ENCODE measurements around the gene FRMPD4. TPM values are rescaled to one million over a fixed set of nuclear protein-coding genes. Genes with fewer than 3 reads are reported as not detected.

FRMPD4 gene
- polyA plus RNA-seq, 1 donor: 0.19 TPM

GRCh38 chrX:12292996-12293765, 154.9 kb downstream of the FRMPD4 start:
- H3K27me3 ChIP-seq (ENCODE audit: control insufficient read depth, insufficient read depth, low read length): no peaks in the 10 kb centered on the region
- WGBS (ENCODE audit: insufficient coverage, low lambda C conversion rate): 100% methylated on average over 3 of the region's 7 CpGs
- H3K4me3 ChIP-seq (ENCODE audit: low read length): no peak overlapping the region
- no peak for DNase-seq
- H3K4me1 ChIP-seq (ENCODE audit: control insufficient read depth, insufficient read depth, low read length): no peaks in the 10 kb centered on the region
- no peak overlapping the region for H3K27ac ChIP-seq (ENCODE audit: low read length)
- no peaks in the 10 kb centered on the region for H3K36me3 ChIP-seq (ENCODE audit: control insufficient read depth, insufficient read depth, low read length)
- no peaks in the 10 kb centered on the region for H3K9me3 ChIP-seq (ENCODE audit: control insufficient read depth, low read depth, low read length)

GRCh38 chrX:12297353-12297752, 159.1 kb downstream of the FRMPD4 start:
- DNase-seq: no peak
- Histone ChIP-seq H3K4me1 (ENCODE audit: control insufficient read depth, insufficient read depth, low read length) (no peaks in the 10 kb centered on the region), H3K36me3 (ENCODE audit: control insufficient read depth, insufficient read depth, low read length) (no peaks in the 10 kb centered on the region), H3K9me3 (ENCODE audit: control insufficient read depth, low read depth, low read length) (no peaks in the 10 kb centered on the region), H3K4me3 (ENCODE audit: low read length) (no peak overlapping the region), H3K27me3 (ENCODE audit: control insufficient read depth, insufficient read depth, low read length) (no peaks in the 10 kb centered on the region), H3K27ac (ENCODE audit: low read length) (no peak overlapping the region)
- 67% methylated on average over 1 of the region's 4 CpGs for WGBS (ENCODE audit: insufficient coverage, low lambda C conversion rate)

GRCh38 chrX:12301288-12301687, 163.0 kb downstream of the FRMPD4 start:
- DNase-seq: no peak
- WGBS (ENCODE audit: insufficient coverage, low lambda C conversion rate): 100% methylated on average over 2 of the region's 3 CpGs
- H3K36me3 ChIP-seq (ENCODE audit: control insufficient read depth, insufficient read depth, low read length): no peaks in the 10 kb centered on the region
- H3K27ac ChIP-seq (ENCODE audit: low read length): no peak overlapping the region
- H3K27me3 ChIP-seq (ENCODE audit: control insufficient read depth, insufficient read depth, low read length): no peaks in the 10 kb centered on the region
- H3K9me3 ChIP-seq (ENCODE audit: control insufficient read depth, low read depth, low read length): no peaks in the 10 kb centered on the region
- H3K4me3 ChIP-seq (ENCODE audit: low read length): no peak overlapping the region
- H3K4me1 ChIP-seq (ENCODE audit: control insufficient read depth, insufficient read depth, low read length): no peaks in the 10 kb centered on the region

- H3K4me3 ChIP-seq (ENCODE audit: low read length): no peak overlapping the region
- no peaks in the 10 kb centered on the region for H3K4me1 ChIP-seq (ENCODE audit: control insufficient read depth, insufficient read depth, low read length)
- no peaks in the 10 kb centered on the region for H3K27me3 ChIP-seq (ENCODE audit: control insufficient read depth, insufficient read depth, low read length)
- no peak overlapping the region for H3K27ac ChIP-seq (ENCODE audit: low read length)
- no peaks in the 10 kb centered on the region for H3K9me3 ChIP-seq (ENCODE audit: control insufficient read depth, low read depth, low read length)
- no CpG with 5 or more reads among the region's 2 CpGs for WGBS (ENCODE audit: insufficient coverage, low lambda C conversion rate)
- no peak for DNase-seq
- no peaks in the 10 kb centered on the region for H3K36me3 ChIP-seq (ENCODE audit: control insufficient read depth, insufficient read depth, low read length)
Measured at GRCh38 chrX:12304261-12304660, 166.0 kb downstream of the FRMPD4 start.

- WGBS (ENCODE audit: insufficient coverage, low lambda C conversion rate): no CpG with 5 or more reads among the region's 2 CpGs
- H3K4me3 ChIP-seq (ENCODE audit: low read length): no peak overlapping the region
- no peaks in the 10 kb centered on the region for H3K9me3 ChIP-seq (ENCODE audit: control insufficient read depth, low read depth, low read length)
- DNase-seq: no peak
- no peaks in the 10 kb centered on the region for H3K4me1 ChIP-seq (ENCODE audit: control insufficient read depth, insufficient read depth, low read length)
- no peaks in the 10 kb centered on the region for H3K27me3 ChIP-seq (ENCODE audit: control insufficient read depth, insufficient read depth, low read length)
- H3K27ac ChIP-seq (ENCODE audit: low read length): no peak overlapping the region
- no peaks in the 10 kb centered on the region for H3K36me3 ChIP-seq (ENCODE audit: control insufficient read depth, insufficient read depth, low read length)
Measured at GRCh38 chrX:12307961-12308360, 169.7 kb downstream of the FRMPD4 start.

GRCh38 chrX:12308420-12308819, 170.1 kb downstream of the FRMPD4 start:
- Histone ChIP-seq H3K27ac (ENCODE audit: low read length) (no peak overlapping the region), H3K27me3 (ENCODE audit: control insufficient read depth, insufficient read depth, low read length) (no peaks in the 10 kb centered on the region), H3K4me3 (ENCODE audit: low read length) (no peak overlapping the region), H3K9me3 (ENCODE audit: control insufficient read depth, low read depth, low read length) (no peaks in the 10 kb centered on the region), H3K36me3 (ENCODE audit: control insufficient read depth, insufficient read depth, low read length) (no peaks in the 10 kb centered on the region), H3K4me1 (ENCODE audit: control insufficient read depth, insufficient read depth, low read length) (no peaks in the 10 kb centered on the region)
- no CpG with 5 or more reads among the region's 4 CpGs for WGBS (ENCODE audit: insufficient coverage, low lambda C conversion rate)
- DNase-seq: peak in 1 of 2 donors; percentile 2

- H3K9me3 ChIP-seq (ENCODE audit: control insufficient read depth, low read depth, low read length): no peaks in the 10 kb centered on the region
- no peak overlapping the region for H3K27ac ChIP-seq (ENCODE audit: low read length)
- H3K36me3 ChIP-seq (ENCODE audit: control insufficient read depth, insufficient read depth, low read length): no peaks in the 10 kb centered on the region
- no peak overlapping the region for H3K4me3 ChIP-seq (ENCODE audit: low read length)
- DNase-seq: no peak
- no CpG with 5 or more reads among the region's 5 CpGs for WGBS (ENCODE audit: insufficient coverage, low lambda C conversion rate)
- H3K27me3 ChIP-seq (ENCODE audit: control insufficient read depth, insufficient read depth, low read length): no peaks in the 10 kb centered on the region
- no peaks in the 10 kb centered on the region for H3K4me1 ChIP-seq (ENCODE audit: control insufficient read depth, insufficient read depth, low read length)
Measured at GRCh38 chrX:12309040-12309743, 170.9 kb downstream of the FRMPD4 start.

GRCh38 chrX:12309744-12310076, 171.4 kb downstream of the FRMPD4 start:
- Histone ChIP-seq H3K27ac (ENCODE audit: low read length) (no peak overlapping the region), H3K4me1 (ENCODE audit: control insufficient read depth, insufficient read depth, low read length) (no peaks in the 10 kb centered on the region), H3K9me3 (ENCODE audit: control insufficient read depth, low read depth, low read length) (no peaks in the 10 kb centered on the region), H3K27me3 (ENCODE audit: control insufficient read depth, insufficient read depth, low read length) (no peaks in the 10 kb centered on the region), H3K4me3 (ENCODE audit: low read length) (no peak overlapping the region), H3K36me3 (ENCODE audit: control insufficient read depth, insufficient read depth, low read length) (no peaks in the 10 kb centered on the region)
- DNase-seq: no peak
- no CpG with 5 or more reads among the region's 6 CpGs for WGBS (ENCODE audit: insufficient coverage, low lambda C conversion rate)

- no peak for DNase-seq
- Histone ChIP-seq H3K27me3 (ENCODE audit: control insufficient read depth, insufficient read depth, low read length) (no peaks in the 10 kb centered on the region), H3K4me3 (ENCODE audit: low read length) (no peak overlapping the region)
Measured at GRCh38 chrX:12314651-12315050, 176.4 kb downstream of the FRMPD4 start.

GRCh38 chrX:12315526-12315925, 177.3 kb downstream of the FRMPD4 start:
- DNase-seq: no peak
- Histone ChIP-seq H3K4me3 (ENCODE audit: low read length) (no peak overlapping the region), H3K36me3 (ENCODE audit: control insufficient read depth, insufficient read depth, low read length) (no peaks in the 10 kb centered on the region), H3K4me1 (ENCODE audit: control insufficient read depth, insufficient read depth, low read length) (no peaks in the 10 kb centered on the region), H3K9me3 (ENCODE audit: control insufficient read depth, low read depth, low read length) (no peaks in the 10 kb centered on the region), H3K27me3 (ENCODE audit: control insufficient read depth, insufficient read depth, low read length) (no peaks in the 10 kb centered on the region), H3K27ac (ENCODE audit: low read length) (no peak overlapping the region)
- WGBS (ENCODE audit: insufficient coverage, low lambda C conversion rate): no CpG with 5 or more reads among the region's 2 CpGs

More at GRCh38 chrX:12314651-12315050, 176.4 kb downstream of the FRMPD4 start:
- no peaks in the 10 kb centered on the region for H3K9me3 ChIP-seq (ENCODE audit: control insufficient read depth, low read depth, low read length)
- H3K27ac ChIP-seq (ENCODE audit: low read length): no peak overlapping the region
- no peaks in the 10 kb centered on the region for H3K4me1 ChIP-seq (ENCODE audit: control insufficient read depth, insufficient read depth, low read length)
- H3K36me3 ChIP-seq (ENCODE audit: control insufficient read depth, insufficient read depth, low read length): no peaks in the 10 kb centered on the region

Data from large intestine (tissue), 3 donors.